ENCODE results near the gene TMEM151A.

TMEM151A gene

GRCh38 chr11:66324664-66325063 is 33.0 kb downstream of the TMEM151A start:
- DNase-seq: no peak

GRCh38 chr11:66325263-66325671 is 33.6 kb downstream of the TMEM151A start:
- DNase-seq: no peak

DNA sequence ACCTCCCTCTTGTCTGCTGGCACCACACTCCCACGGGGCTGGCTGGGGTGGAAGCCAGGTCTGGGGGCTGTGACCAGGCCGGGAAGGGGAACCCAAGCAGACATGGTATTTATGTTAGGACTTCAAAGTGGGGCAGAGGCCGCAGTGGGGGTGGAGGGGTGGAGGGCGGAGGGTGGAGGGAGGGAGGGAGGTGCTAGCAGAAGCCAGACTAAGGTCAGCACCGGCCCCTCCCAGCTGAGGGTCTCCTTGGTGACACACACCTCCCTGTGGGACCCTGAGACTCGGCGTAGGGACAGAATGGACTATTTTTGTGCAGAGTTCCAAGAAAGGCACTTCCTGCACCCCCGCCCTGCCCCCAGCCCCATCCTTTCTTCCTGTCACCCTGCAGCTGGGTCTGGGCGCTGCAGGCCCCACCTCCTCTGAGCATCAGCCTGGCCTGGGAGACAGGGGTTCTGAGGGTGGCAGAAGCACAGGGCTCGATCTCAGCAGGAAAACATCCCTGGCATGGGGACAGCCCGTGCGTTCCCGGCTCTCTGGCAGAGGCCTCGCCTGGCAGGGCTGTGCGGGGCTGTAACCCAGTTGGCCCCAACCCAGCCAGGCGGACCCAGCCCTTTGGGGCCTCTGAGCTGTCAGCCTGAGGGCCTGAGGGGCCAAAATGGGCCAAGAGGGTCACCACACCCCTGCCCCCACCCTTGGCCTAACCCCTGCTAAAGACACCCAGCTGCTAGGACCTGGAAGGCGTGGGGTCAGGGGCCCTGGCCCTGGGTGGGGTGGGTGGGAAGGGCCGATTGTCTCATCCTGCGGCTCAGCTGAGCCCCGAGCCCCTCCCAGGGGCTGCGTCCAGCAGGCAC is 34.8 kb downstream of the TMEM151A start:
- DNase-seq: no peak

DNA sequence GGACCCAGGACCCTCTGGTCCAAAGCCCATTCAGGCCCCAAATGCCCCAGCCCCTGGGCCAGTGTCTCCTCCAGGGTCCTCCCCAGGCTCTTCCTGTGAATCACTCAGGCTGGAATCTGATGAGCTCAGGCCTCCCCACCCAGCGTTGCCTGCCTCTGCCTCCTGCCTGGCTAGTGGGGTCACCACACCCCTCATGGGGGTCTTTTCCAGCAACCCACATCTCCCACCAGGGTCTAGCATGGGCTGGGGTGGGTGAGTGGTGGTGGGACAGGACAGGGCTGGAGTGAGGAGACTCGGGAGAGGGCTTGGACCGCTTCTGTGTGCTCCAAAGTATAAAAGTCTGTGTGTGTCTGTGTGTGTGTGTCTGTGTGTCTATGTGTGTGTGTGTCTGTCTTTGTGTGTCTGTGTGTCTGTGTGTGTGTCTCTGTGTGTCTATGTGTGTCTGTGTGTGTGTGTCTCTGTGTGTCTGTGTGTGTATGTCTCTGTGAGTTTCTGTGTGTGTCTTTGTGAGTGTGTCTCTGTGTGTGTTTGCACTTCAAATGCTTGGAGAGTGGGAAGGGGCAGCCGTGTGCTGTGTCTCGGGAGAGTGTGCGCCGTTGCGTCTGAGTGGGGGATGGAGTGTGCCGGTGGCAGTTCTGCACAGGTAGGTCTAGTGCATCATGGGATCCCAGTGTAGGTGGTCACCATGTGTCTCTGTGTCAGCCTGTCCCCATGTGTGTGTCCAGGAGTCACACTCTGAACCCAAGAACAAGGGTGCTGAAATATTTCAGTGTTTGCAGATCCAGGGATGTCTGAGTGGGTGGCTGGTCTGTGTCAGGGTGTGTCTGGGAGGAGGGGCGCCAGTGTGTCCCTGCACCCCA is 35.7 kb downstream of the TMEM151A start:
- no peak for DNase-seq

- peak; percentile 28 for DNase-seq
Observed at GRCh38 chr11:66328031-66328301, 36.3 kb downstream of the TMEM151A start.

- peak; percentile 72 for DNase-seq
Observed at GRCh38 chr11:66328302-66329144, 36.8 kb downstream of the TMEM151A start.

GRCh38 chr11:66329165-66329673 is 37.5 kb downstream of the TMEM151A start:
- no peak for DNase-seq

GRCh38 chr11:66330931-66331330 is 39.2 kb downstream of the TMEM151A start:
- DNase-seq: no peak

- no peak for DNase-seq
Observed at GRCh38 chr11:66331542-66332370, 40.1 kb downstream of the TMEM151A start.

DNA sequence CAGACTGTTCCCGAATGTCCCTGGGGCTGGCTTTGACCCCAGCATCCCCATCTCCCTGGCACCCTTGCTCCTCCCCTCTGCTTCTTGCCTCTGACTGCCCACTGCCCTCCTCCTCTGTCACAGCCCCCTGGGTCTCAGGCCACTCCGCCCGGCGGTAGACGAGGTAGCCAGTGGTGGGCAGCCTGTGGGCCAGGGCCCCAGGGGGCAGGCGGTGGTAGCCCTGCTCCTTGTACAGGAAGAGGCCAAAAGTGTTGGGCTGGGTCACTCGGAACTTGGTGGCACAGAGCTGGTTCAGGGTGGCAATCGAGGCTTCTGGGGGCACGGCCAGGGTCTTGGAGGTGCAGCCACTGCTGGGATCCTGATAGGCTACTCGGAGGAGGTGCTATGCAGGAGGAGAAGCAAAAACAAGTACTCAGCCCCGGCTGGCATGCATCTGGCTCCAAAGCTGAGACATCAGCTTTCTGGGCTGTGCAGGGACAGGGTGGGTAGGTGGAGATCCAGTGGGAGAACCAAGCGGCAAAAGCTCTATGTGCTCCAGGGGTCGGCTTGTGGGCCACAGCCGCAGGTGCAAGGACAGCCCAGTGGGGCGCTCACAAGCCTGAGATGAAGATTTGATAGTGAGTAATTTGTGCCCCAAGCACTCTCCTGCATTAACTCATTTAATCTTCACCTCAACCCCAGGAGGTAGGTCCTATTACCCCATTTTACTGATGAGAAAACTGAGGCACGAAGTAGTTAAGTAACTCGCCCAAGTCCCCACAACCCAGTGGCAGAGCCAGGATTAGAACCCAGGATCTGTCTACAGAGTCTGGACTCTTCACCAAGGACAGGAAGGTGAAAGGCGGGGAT is 40.9 kb downstream of the TMEM151A start:
- DNase-seq: no peak

- DNase-seq: no peak
Observed at GRCh38 chr11:66333220-66333877, 41.7 kb downstream of the TMEM151A start.

- DNase-seq: no peak
Observed at GRCh38 chr11:66333896-66334604, 42.4 kb downstream of the TMEM151A start.

DNA sequence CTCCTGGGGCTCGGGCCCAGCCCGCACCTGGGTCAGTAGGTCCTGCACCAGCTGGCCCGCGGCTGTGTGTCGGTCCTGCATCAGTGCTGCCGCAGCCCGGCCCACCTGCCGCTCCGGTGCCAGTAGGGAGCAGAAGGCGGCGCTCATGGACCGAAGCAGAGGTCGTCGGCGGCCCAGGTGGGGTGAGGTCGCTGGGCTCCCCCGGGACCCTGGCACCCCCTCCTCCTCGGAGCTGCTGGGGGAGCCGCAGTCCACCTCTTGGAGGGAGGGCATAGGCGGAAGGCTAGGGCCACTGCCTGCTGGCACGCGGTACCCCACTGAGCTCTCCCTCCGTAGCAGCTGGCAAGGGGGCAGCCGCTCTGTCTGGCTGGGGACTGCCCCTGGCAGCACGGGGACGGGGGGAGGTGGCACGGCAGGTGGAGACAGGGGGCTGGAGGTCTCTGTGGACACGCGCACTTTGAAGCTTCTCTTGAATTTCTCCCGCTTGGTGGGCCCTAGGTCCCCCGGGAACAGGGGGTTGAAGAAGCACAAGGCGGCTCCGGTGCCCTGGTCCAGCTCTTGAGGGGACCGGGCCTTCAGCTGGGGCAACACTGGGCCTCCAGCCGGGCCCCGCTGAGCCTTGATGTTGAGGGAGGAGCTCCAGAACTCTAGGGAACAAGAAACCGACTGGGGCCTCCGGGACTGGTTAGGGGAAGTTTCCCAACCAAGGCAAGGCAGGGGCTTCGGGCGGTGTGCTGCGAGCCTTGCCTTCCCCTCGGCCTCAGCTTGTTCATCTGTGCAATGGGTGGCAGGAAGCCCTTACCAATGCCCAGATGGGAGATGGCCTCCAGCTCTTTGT is 43.1 kb downstream of the TMEM151A start:
- no peak for DNase-seq

DNA sequence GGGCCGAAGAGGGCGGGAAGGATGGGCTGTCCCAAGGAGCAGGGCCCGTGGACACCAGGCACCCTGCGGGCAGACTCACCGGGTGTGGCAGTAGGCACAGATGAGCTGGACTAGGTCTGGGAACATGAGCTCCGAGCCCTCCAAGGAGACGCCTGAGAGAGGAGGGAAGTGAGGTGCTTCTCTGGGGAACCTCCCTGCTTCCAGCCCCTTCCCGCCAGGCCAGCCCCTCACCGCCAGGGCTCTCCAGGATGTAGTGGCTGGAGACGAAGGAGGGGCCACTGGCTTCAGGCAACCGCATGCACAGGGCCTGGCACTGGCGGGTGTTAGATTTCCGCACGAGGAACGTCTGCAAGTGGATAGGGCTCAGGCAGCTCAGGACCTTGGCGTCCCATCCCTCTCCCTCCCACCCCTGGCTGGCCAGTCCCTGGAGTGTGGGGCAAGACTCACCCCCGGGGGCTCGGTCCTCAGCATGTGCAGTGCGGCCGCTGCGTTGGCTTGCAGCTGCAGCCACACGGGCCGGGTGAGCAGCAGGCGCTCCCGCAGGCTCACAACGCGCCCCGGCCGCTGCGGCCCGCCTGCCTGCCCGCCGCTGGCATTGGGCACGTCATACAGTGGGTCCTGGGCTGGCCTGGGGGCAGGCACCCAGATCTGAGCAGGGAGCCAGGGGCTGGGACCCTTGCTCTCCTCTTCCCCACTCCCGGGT is 44.0 kb downstream of the TMEM151A start:
- DNase-seq: no peak

- DNase-seq: no peak
Observed at GRCh38 chr11:66336234-66337102, 44.8 kb downstream of the TMEM151A start, which contains the start of gene RIN1. RIN1 (minus strand) TSS chr11:66336434; CDS start chr11:66336402, 32 bp downstream.

DNA sequence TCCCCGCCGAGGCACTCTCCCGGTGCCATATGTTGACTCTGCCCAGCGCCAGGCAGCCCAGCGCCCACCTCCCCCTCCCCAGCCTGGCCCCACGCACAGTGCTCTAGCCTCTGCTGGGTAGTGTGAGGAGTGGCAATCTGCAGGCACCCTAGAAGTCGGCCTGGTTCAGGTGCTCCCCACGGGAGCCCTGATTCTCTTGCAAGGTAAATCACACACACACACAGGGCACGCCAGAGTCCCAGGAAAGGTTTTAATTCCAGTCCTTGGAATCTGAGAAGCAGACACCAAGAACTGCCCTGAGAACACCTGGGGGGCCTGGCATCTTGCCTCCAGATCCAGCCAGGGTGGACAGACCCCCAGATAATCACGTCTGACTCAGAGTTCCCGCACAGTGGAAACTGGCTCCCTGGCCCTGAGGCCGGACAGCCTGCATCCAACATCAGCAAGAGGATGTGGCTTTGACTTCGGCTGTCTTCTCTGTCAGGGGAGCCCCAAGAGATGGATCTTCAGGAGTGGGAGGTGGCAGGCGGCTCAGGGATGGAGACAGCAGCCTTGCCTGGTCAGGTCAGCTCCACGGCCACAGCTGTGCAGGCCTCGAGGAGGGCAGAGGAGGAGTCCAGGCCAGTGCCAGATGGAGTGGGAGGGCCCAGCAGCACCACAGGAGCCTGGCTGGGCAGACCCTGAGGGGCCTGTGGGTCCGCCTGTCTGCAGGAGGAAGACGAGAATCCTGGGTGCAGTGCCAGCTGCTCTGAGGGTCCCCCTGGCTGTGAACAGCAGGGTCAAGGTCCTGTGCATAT is 45.6 kb downstream of the TMEM151A start:
- DNase-seq: no peak
